GM19099 (cell line): Measurements from ENCODE around the gene SNAPC3.

ENCODE experiments used
- POLR2A ChIP-seq: IDR thresholded peaks from 3 replicates; pipeline ENCODE4 v1.6.1; 2011; ENCODE audit warnings: low read depth; ENCODE audit not compliant: insufficient read length; ENCODE audit errors: extremely low read depth

SNAPC3 gene

GRCh38 chr9:15416880-15417279 is 5.8 kb upstream of the SNAPC3 start:
- no peak for TF ChIP-seq POLR2A

DNA sequence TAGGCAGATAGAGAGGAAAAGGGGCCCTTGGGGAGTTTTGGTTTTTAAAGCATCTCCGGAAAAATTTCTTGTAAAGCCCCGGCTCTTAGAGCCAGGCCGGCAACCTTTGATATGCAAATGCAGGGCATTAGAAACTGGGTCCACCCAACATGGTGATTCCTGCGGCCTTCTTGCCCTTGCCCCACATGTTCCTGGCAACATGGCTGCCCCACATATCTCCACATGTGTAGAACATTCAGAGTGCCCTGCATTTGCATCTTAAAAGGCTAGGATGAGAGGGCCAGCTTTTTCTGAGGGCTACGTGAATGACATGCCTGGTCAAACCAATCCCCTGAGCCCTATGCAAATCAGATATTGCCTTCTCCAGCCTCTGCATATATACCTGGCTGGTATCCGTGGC is 5.0 kb upstream of the SNAPC3 start:
- no peak for TF ChIP-seq POLR2A

DNA sequence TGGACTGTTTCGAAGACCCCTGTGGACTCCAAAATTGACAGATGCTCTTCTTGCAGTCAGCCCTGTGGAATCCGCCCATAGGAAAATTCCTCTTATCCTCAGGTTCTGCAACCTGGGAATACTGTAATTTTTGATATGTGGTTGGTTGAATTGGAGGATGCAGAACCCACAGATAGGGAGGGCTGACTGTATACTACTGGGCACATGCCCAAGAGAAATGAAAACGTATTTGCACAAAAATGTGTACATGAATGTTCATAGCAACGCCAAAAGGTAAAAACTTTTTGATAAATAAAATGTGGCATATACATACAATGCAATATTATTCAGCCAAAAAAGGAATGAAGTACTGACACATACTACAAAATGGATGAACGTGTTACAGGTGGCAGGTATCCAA is 1.9 kb upstream of the SNAPC3 start:
- no peak for TF ChIP-seq POLR2A

DNA sequence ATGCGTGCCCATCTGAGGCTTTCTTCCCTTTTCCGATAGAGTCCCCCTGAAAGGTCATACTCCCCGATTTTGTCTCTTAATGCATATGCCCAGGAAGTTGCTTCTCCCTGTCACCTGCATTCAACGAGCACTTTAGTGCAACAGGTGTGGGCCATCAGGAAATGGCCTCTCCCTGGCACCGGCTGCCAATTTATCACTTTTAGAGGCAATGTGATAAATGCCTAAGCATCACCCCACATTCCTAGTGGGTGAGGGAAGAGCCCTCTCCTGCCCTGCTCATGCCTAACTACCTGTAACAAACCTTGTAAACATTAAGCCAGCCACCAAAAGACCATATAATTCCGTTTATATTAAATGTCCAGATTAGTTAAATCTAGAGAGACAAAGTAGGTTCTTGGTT is 1.1 kb upstream of the SNAPC3 start:
- no peak for TF ChIP-seq POLR2A

DNA sequence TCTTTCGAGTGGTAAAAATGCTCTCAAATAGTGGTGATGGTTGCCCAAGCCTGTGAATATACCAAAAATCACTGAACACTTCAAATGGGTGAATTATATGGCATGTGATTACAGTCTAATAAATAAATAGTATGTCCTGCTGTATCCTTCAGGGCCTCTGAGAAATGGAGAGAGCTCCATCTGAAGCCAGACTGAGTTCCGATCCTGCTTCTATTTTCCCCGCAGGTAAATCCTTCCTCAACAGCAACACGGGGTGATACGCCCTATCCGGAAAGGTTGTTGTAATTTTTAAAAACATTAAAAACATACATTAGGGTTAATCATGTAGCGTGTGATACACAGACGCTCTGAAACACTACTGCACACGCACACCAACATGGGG is 695 bp upstream of the SNAPC3 start:
- TF ChIP-seq POLR2A = no peak

- no peak for TF ChIP-seq POLR2A
Measured at GRCh38 chr9:15423231-15423985, 732 bp downstream of the SNAPC3 start.

DNA sequence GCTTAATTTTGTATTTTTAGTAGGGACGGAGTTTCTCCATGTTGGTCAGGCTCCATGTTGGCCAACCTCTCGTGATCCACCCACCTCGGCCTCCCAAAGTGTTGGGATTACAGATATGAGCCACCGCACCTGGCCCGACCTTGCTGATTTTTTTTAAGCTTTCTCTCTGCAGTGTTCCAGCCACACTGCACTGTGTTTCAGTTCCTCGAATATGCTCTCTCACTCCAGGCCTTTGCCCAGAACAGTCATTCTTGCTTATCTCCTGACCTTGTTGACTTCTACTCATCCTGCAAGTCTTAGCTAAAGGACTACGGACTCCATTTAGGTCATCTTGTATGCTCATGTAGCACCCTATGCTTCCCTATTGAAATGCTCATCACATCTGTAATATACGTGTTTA is 3.3 kb downstream of the SNAPC3 start:
- TF ChIP-seq POLR2A = no peak

DNA sequence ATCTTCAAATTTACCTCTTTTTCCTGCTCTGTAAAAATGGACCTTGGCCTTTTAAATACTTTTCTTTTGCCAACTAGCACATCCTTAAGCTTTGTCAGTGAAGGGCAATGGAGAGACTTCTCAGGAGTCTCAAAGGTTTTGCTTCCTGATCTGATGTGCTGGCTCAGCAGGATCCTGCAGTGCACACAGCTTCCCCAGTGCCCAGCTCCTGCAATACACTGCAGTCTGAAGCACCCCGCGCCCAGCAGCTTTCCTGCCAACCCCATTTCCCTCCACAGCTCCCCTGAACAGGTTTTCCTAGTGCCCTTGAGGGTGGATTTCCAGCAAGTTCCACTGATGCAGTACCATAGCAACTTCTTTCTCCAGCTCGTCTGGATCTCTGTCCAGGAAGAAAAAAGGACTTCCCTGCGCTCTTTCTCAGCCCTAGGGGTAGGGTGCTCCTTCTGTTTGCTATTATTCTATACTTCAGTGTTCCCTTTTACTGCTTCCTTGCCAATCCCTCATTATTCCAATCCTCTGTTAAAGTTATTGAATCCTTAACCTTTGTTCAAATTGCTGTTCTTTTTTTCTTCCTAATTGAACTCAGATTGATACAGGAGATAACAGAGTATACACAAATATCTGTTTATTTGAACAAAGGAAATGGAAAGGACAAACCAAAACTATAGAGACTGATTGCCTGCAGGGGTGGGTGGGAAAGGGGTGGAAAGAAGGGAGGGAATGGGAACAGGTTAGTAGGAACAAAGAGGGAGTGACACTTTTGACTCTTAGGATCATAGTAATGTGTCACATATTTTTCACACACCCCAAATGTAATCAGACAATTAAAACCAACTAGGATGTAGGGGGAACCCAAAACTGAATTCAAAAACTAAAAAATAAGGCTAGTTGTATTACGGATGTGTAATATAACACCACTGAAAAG is 8.5 kb downstream of the SNAPC3 start:
- TF ChIP-seq POLR2A = no peak

DNA sequence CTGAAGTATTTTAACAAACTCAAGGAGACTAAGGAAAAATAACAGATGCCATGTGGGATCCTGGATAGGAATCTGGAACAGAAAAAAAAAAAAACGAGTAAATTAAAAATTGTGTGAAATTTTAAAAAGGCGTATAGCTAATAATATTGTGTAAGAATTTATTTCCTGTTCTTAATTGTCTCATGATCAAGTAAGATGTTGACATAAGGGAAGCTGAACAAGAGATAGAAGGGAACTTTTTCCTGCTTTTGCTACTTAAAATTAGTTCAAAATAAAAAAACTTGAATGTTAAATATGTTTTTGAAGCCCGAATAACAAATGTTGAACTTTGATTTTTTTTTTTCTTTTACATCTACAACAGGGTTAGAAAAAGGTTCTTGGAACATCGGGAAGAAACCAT is 10.5 kb downstream of the SNAPC3 start:
- TF ChIP-seq POLR2A = no peak

DNA sequence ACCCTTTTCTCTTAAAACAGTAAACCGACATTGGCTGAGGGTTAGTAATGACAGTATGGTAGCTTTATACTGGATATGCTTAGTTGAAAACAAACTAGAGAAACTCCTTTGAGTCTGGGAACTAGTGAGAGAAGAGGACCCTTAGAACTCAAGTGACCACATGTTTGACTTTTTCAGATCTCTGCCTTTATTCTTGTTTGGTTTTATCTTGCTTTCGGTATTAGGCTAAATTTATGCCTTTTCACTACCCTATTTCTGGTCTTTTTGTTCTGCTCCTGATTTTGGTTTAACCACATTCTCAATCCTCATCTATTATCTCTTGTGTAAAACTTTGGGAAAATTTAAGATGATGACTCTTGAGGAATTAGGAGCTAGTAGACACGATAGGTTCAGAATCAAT is 11.0 kb downstream of the SNAPC3 start:
- TF ChIP-seq POLR2A = no peak

GRCh38 chr9:15438891-15439290 is 16.2 kb downstream of the SNAPC3 start:
- TF ChIP-seq POLR2A = no peak

- TF ChIP-seq POLR2A = no peak
Measured at GRCh38 chr9:15444141-15444540, 21.5 kb downstream of the SNAPC3 start.

GRCh38 chr9:15453956-15454355 is 31.3 kb downstream of the SNAPC3 start:
- TF ChIP-seq POLR2A = no peak

DNA sequence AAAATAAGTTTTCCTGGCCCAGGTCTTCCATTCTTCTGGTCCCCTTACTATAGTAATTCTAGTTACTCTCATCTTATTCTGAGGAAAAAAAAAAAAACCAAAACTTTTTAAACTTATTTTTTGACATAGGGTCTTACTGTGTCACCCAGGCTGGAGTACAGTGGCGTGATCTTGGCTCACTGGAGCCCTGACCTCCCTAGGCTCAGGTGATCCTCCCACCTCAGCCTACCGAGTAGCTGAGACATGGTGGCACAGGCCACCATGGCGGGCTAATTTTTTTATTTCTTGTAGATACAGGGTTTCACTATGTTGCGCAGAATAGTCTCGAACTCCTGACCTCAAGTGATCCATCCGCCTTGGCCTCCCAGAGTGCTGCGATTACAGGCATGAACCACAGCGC is 38.4 kb downstream of the SNAPC3 start:
- TF ChIP-seq POLR2A = no peak

DNA sequence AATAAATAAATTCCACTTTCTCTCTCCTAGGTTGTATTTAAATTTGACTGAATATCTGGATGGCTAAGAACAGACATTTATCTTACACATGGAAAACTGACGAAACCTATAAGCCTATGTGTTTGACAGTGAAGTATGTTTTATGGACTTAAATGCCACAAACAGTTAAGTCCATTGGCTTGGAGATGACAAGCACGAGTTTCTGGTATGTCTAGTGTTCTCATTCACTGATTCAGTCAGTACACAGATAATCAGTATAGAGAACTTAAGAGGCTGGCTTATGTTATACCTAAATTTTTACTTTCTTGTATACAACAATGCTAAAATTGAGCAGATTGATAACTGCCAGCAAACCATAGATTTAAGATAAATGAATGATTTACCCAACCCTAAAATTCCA is 38.9 kb downstream of the SNAPC3 start:
- TF ChIP-seq POLR2A = no peak

DNA sequence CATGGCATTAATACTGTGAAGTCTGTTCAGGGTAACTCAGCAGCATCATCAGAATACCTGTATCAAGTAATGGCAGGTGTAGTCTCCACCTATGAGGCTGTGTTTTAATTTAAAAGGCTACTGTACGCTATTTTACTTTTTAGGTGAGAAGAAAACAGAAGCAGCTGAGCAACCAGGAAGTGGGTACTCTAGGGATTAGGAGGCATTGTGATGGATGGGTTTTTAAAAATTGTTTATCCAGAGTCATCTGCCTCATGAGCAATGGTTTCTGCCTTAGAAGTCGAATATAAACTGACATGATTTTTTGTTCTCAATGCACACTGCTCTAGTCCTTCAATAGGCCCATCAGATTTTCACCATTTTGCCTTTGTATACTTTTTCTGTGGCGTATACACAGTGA is 45.5 kb downstream of the SNAPC3 start:
- TF ChIP-seq POLR2A = no peak

DNA sequence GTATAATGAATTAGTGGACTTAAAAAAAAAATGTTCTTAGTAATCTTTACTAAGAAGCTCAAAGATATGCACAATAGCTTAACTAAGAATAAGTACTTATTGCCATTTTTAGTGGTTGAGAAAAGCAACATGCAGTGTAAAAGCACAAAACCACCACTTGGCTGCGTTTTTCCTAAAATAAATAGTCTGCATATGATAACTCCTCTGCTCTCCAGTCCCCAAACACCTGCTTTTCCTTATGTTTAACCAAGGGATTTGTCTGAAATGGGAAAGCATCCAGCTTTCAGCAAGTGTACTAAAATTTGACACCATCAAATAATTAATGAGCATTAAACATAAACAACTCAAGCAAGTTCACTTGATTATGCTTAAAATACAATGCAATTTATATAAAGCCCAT is 46.7 kb downstream of the SNAPC3 start:
- no peak for TF ChIP-seq POLR2A

GRCh38 chr9:15469862-15470261 is 47.2 kb downstream of the SNAPC3 start:
- no peak for TF ChIP-seq POLR2A
